OCI-M2 (cell line): ENCODE data around the gene VPS18.

Experiments used
- DNase-seq: peaks from one replicate; lab custom pipeline; 2025; ENCODE audit not compliant: unreplicated experiment; lab: John Stamatoyannopoulos, UW

VPS18 gene

GRCh38 chr15:40900256-40901052 lies 6.2 kb downstream of the VPS18 start:
- DNase-seq: no peak

- no peak for DNase-seq
Measured at GRCh38 chr15:40901053-40901443, 6.8 kb downstream of the VPS18 start.

GRCh38 chr15:40902605-40903561 lies 8.6 kb downstream of the VPS18 start:
- no peak for DNase-seq

- no peak for DNase-seq
Measured at GRCh38 chr15:40904552-40905201, 10.4 kb downstream of the VPS18 start.

- DNase-seq: no peak
Measured at GRCh38 chr15:40906091-40906990, 12.1 kb downstream of the VPS18 start.

- DNase-seq: no peak
Measured at GRCh38 chr15:40906991-40907802, 12.9 kb downstream of the VPS18 start.

- no peak for DNase-seq
Measured at GRCh38 chr15:40908095-40908494, 13.8 kb downstream of the VPS18 start.

- DNase-seq: no peak
Measured at GRCh38 chr15:40909662-40910630, 15.7 kb downstream of the VPS18 start.

GRCh38 chr15:40911141-40911540 lies 16.9 kb downstream of the VPS18 start:
- no peak for DNase-seq

GRCh38 chr15:40911693-40912092 lies 17.4 kb downstream of the VPS18 start:
- no peak for DNase-seq

- no peak for DNase-seq
Measured at GRCh38 chr15:40912478-40912877, 18.2 kb downstream of the VPS18 start.

- no peak for DNase-seq
Measured at GRCh38 chr15:40914013-40914412, 19.8 kb downstream of the VPS18 start.

- no peak for DNase-seq
Measured at GRCh38 chr15:40914486-40914885, 20.2 kb downstream of the VPS18 start.

GRCh38 chr15:40915116-40915661 lies 20.9 kb downstream of the VPS18 start:
- DNase-seq: no peak

- no peak for DNase-seq
Measured at GRCh38 chr15:40915679-40916078, 21.4 kb downstream of the VPS18 start.

- no peak for DNase-seq
Measured at GRCh38 chr15:40917585-40917984, 23.3 kb downstream of the VPS18 start.

GRCh38 chr15:40918146-40918798 lies 24.0 kb downstream of the VPS18 start:
- DNase-seq: no peak
